GM18870 (cell line): ENCODE results near the gene C10orf62.
"Not testable (repeated sequence)": the region's sequence is repeated elsewhere in the genome, so short reads cannot be mapped to it uniquely, and the experiment has no call there.

Experiments used
- ATAC-seq: cut with Tn5 transposase; IDR thresholded peaks from one replicate; pipeline ENCODE4 v1.9.1; 2021; ENCODE audit warnings: moderate library complexity; ENCODE audit not compliant: unreplicated experiment

Gene C10orf62

GRCh38 chr10:97564776-97565175 is 24.7 kb upstream of the C10orf62 start:
- no peak for ATAC-seq

- no peak for ATAC-seq
Measured at GRCh38 chr10:97566336-97566996, 23.1 kb upstream of the C10orf62 start.

- ATAC-seq: no peak
Measured at GRCh38 chr10:97567891-97568290, 21.6 kb upstream of the C10orf62 start.

- no peak for ATAC-seq
Measured at GRCh38 chr10:97570146-97570788, 19.3 kb upstream of the C10orf62 start.

GRCh38 chr10:97570789-97571471 is 18.6 kb upstream of the C10orf62 start:
- no peak for ATAC-seq

- no peak for ATAC-seq
Measured at GRCh38 chr10:97571622-97572021, 17.9 kb upstream of the C10orf62 start.

GRCh38 chr10:97572214-97572989 is 17.1 kb upstream of the C10orf62 start, which contains the start of gene ANKRD2:
TSS of gene ANKRD2 (plus strand) at chr10:97572779. CDS start at chr10:97572789, 10 bp downstream.
- ATAC-seq: no peak

GRCh38 chr10:97573021-97573420 is 16.5 kb upstream of the C10orf62 start:
- ATAC-seq: no peak

GRCh38 chr10:97573672-97574071 is 15.8 kb upstream of the C10orf62 start:
- no peak for ATAC-seq

- no peak for ATAC-seq
Measured at GRCh38 chr10:97574374-97575126, 15.0 kb upstream of the C10orf62 start.

- ATAC-seq: no peak
Measured at GRCh38 chr10:97575127-97575668, 14.3 kb upstream of the C10orf62 start.

- ATAC-seq: not testable (repeated sequence)
Measured at GRCh38 chr10:97576487-97576886, 13.0 kb upstream of the C10orf62 start.

- ATAC-seq: no peak
Measured at GRCh38 chr10:97577701-97578100, 11.8 kb upstream of the C10orf62 start.

- ATAC-seq: no peak
Measured at GRCh38 chr10:97578171-97578844, 11.2 kb upstream of the C10orf62 start.

GRCh38 chr10:97580421-97581367 is 8.8 kb upstream of the C10orf62 start:
- ATAC-seq: no peak

GRCh38 chr10:97582169-97582568 is 7.4 kb upstream of the C10orf62 start:
- ATAC-seq: no peak

GRCh38 chr10:97583476-97583875 is 6.0 kb upstream of the C10orf62 start:
- no peak for ATAC-seq

GRCh38 chr10:97584060-97584797 is 5.3 kb upstream of the C10orf62 start, which contains the start of gene HOGA1:
TSS of gene HOGA1 (plus strand) at chr10:97584389. CDS start at chr10:97584704, 315 bp downstream.
- peak; percentile 53 for ATAC-seq
